Activated naive CD8-positive, alpha-beta T cell treated with anti-CD3 and anti-CD28 coated beads, Interleukin-2, amount 10 ng/mL, durations not matched to agents 7 days and 5 days (primary cell): ENCODE measurements around the gene NAAA. TPM values are rescaled to one million over a fixed set of nuclear protein-coding genes. Genes with fewer than 3 reads are reported as not detected.
"Not testable (repeated sequence)": the region's sequence is repeated elsewhere in the genome, so short reads cannot be mapped to it uniquely, and the experiment has no call there.

Experiments
- ATAC-seq: fragments of 150-1000 bp; cut with Tn5 transposase; one replicate; pipeline ENCODE4 v1.10.0; 2021; ENCODE audit warnings: low read depth, moderate library complexity
- POLR2A ChIA-PET: fragments of 350-600 bp; sonication (Branson Sonifier 250); formaldehyde crosslinking; loops from one replicate; lab custom pipeline; 2021; ENCODE audit warnings: antibody characterized with exemption; lab: Charles Lee
- DNase-seq: peaks from one replicate; pipeline ENCODE4 v3.0.0; 2021
- H3K27ac Mint-ChIP-seq: one replicate; pipeline ENCODE4 v1.8.0; 2022; ENCODE audit warnings: mild to moderate bottlenecking, mixed read lengths
- H3K27me3 Mint-ChIP-seq: one replicate; pipeline ENCODE4 v1.8.0; 2022; ENCODE audit warnings: mild to moderate bottlenecking, moderate library complexity, mixed read lengths
- H3K36me3 Mint-ChIP-seq: one replicate; pipeline ENCODE4 v1.8.0; 2021; ENCODE audit warnings: mild to moderate bottlenecking, mixed read lengths
- H3K4me1 Mint-ChIP-seq: one replicate; pipeline ENCODE4 v1.8.0; 2021; ENCODE audit warnings: mixed read lengths
- H3K4me3 Mint-ChIP-seq: one replicate; pipeline ENCODE4 v1.8.0; 2022; ENCODE audit warnings: mild to moderate bottlenecking, moderate library complexity, mixed read lengths
- H3K9me3 Mint-ChIP-seq: one replicate; pipeline ENCODE4 v1.8.0; 2021; ENCODE audit warnings: mixed read lengths
- total RNA-seq, 2 experiments: library from RNA; stranded (reverse); gene quantifications; one replicate each; pipeline ENCODE4 v1.2.3, GENCODE V29; 2021

NAAA gene
- total RNA-seq, 2 experiments from 2014 or later = 48.3 to 50.5 TPM

- no peaks in the 10 kb centered on the region for H3K9me3 Mint-ChIP-seq
- no peak overlapping the region for H3K4me3 Mint-ChIP-seq
- no peaks in the 10 kb centered on the region for H3K27me3 Mint-ChIP-seq
- no peak for ATAC-seq
- peaks cover 4% of the 10 kb centered on the region for H3K4me1 Mint-ChIP-seq
- DNase-seq = no peak
- POLR2A ChIA-PET = interaction anchor here (1.2 kb wide), 1 partner anchor 9 kb away, joined by 4 read pairs; no protein-coding TSS in a partner anchor
- peaks cover 25% of the 10 kb centered on the region for H3K36me3 Mint-ChIP-seq
- H3K27ac Mint-ChIP-seq = no peak overlapping the region
These were observed 8.1 kb upstream of the NAAA start for GRCh38 chr4:75948822-75949444.

- Mint-ChIP-seq H3K36me3 (peaks cover 6% of the 10 kb centered on the region), H3K9me3 (no peaks in the 10 kb centered on the region), H3K4me3 (peak overlapping the region; percentile 97), H3K4me1 (peaks cover 12% of the 10 kb centered on the region), H3K27ac (peak overlapping the region; percentile 97), H3K27me3 (no peaks in the 10 kb centered on the region)
- DNase-seq = peak; percentile 80
- POLR2A ChIA-PET = interaction anchor here (0.6 to 2.3 kb wide), 14 partner anchors 8 to 426 kb away, joined by 3 to 17 read pairs (median 6); partner anchors contain the start of genes G3BP2, NUP54, RCHY1 and SDAD1
- ATAC-seq = peak; percentile 74
These were observed 722 bp downstream of the NAAA start for GRCh38 chr4:75939890-75940691.

GRCh38 chr4:75935628-75936027 is 5.2 kb downstream of the NAAA start:
- Mint-ChIP-seq H3K4me3 (no peak overlapping the region), H3K9me3 (no peaks in the 10 kb centered on the region), H3K27ac (no peak overlapping the region), H3K27me3 (no peaks in the 10 kb centered on the region), H3K36me3 (peaks cover 8% of the 10 kb centered on the region), H3K4me1 (peaks cover 12% of the 10 kb centered on the region)
- POLR2A ChIA-PET = no interaction called here
- no peak for ATAC-seq
- no peak for DNase-seq

- Mint-ChIP-seq H3K27me3 (no peaks in the 10 kb centered on the region), H3K4me3 (no peak overlapping the region), H3K36me3 (peaks cover 9% of the 10 kb centered on the region), H3K27ac (no peak overlapping the region), H3K9me3 (no peaks in the 10 kb centered on the region), H3K4me1 (peaks cover 2% of the 10 kb centered on the region)
- POLR2A ChIA-PET = interaction anchor here (1.0 kb wide), 1 partner anchor 11 kb away, joined by 3 read pairs; the partner anchor contains the start of gene NAAA
- no peak for DNase-seq
- ATAC-seq = no peak
These were observed 10.7 kb downstream of the NAAA start for GRCh38 chr4:75930152-75930551.

GRCh38 chr4:75924916-75925315 is 15.9 kb downstream of the NAAA start:
- H3K9me3 Mint-ChIP-seq, ATAC-seq, POLR2A ChIA-PET, H3K4me1 Mint-ChIP-seq, H3K4me3 Mint-ChIP-seq, DNase-seq, H3K27me3 Mint-ChIP-seq, H3K27ac Mint-ChIP-seq: not testable (repeated sequence)
- peaks cover 20% of the 10 kb centered on the region for H3K36me3 Mint-ChIP-seq

- POLR2A ChIA-PET = no interaction called here
- H3K36me3 Mint-ChIP-seq = peaks cover 20% of the 10 kb centered on the region
- no peak for ATAC-seq
These were observed 16.4 kb downstream of the NAAA start for GRCh38 chr4:75924309-75924827.

GRCh38 chr4:75922588-75922987 is 18.2 kb downstream of the NAAA start:
- Mint-ChIP-seq H3K27me3 (no peaks in the 10 kb centered on the region), H3K27ac (no peak overlapping the region), H3K4me3 (no peak overlapping the region), H3K9me3 (no peaks in the 10 kb centered on the region), H3K36me3 (peaks cover 15% of the 10 kb centered on the region), H3K4me1 (no peaks in the 10 kb centered on the region)
- POLR2A ChIA-PET = no interaction called here
- ATAC-seq (no peak), DNase-seq (no peak)

More at GRCh38 chr4:75924309-75924827, 16.4 kb downstream of the NAAA start:
- Mint-ChIP-seq H3K27ac (no peak overlapping the region), H3K27me3 (no peaks in the 10 kb centered on the region), H3K4me3 (no peak overlapping the region), H3K4me1 (peaks cover 2% of the 10 kb centered on the region), H3K9me3 (no peaks in the 10 kb centered on the region)
- no peak for DNase-seq

GRCh38 chr4:75921910-75922309 is 18.9 kb downstream of the NAAA start:
- H3K4me1 Mint-ChIP-seq = no peaks in the 10 kb centered on the region
- no peak for ATAC-seq
- H3K36me3 Mint-ChIP-seq = peaks cover 15% of the 10 kb centered on the region
- DNase-seq = no peak
- POLR2A ChIA-PET = no interaction called here
- no peaks in the 10 kb centered on the region for H3K9me3 Mint-ChIP-seq
- no peaks in the 10 kb centered on the region for H3K27me3 Mint-ChIP-seq
- H3K27ac Mint-ChIP-seq = no peak overlapping the region
- H3K4me3 Mint-ChIP-seq = no peak overlapping the region

GRCh38 chr4:75920327-75920726 is 20.5 kb downstream of the NAAA start:
- no peak overlapping the region for H3K27ac Mint-ChIP-seq
- H3K9me3 Mint-ChIP-seq = no peaks in the 10 kb centered on the region
- H3K4me3 Mint-ChIP-seq = no peak overlapping the region
- H3K27me3 Mint-ChIP-seq = no peaks in the 10 kb centered on the region
- H3K4me1 Mint-ChIP-seq = no peaks in the 10 kb centered on the region
- no peak for DNase-seq
- no peak for ATAC-seq
- POLR2A ChIA-PET = no interaction called here
- peaks cover 14% of the 10 kb centered on the region for H3K36me3 Mint-ChIP-seq

GRCh38 chr4:75919920-75920319 is 20.9 kb downstream of the NAAA start:
- H3K27me3 Mint-ChIP-seq = no peaks in the 10 kb centered on the region
- ATAC-seq (no peak), DNase-seq (no peak)
- H3K36me3 Mint-ChIP-seq = peaks cover 13% of the 10 kb centered on the region
- H3K4me3 Mint-ChIP-seq = no peak overlapping the region
- no peaks in the 10 kb centered on the region for H3K4me1 Mint-ChIP-seq
- H3K27ac Mint-ChIP-seq = no peak overlapping the region
- POLR2A ChIA-PET = no interaction called here
- no peaks in the 10 kb centered on the region for H3K9me3 Mint-ChIP-seq

GRCh38 chr4:75916091-75916661 is 24.6 kb downstream of the NAAA start:
- Mint-ChIP-seq H3K27ac (peak overlapping the region; percentile 61), H3K27me3 (no peaks in the 10 kb centered on the region), H3K9me3 (no peaks in the 10 kb centered on the region), H3K4me1 (no peaks in the 10 kb centered on the region), H3K4me3 (no peak overlapping the region), H3K36me3 (peaks cover 14% of the 10 kb centered on the region)
- peak; percentile 72 for ATAC-seq
- DNase-seq = no peak
- POLR2A ChIA-PET = interaction anchor here (1.3 kb wide), 1 partner anchor 24 kb away, joined by 12 read pairs; the partner anchor contains the start of gene NAAA

GRCh38 chr4:75912968-75913367 is 27.8 kb downstream of the NAAA start:
- no peak overlapping the region for H3K27ac Mint-ChIP-seq
- H3K27me3 Mint-ChIP-seq = no peaks in the 10 kb centered on the region
- H3K4me3 Mint-ChIP-seq = no peak overlapping the region
- DNase-seq (no peak), ATAC-seq (no peak)
- H3K4me1 Mint-ChIP-seq = no peaks in the 10 kb centered on the region
- POLR2A ChIA-PET = interaction anchor here (0.7 kb wide), 1 partner anchor 34 kb away, joined by 5 read pairs; no protein-coding TSS in a partner anchor
- peaks cover 3% of the 10 kb centered on the region for H3K9me3 Mint-ChIP-seq
- peaks cover 12% of the 10 kb centered on the region for H3K36me3 Mint-ChIP-seq

- H3K27ac Mint-ChIP-seq, H3K27me3 Mint-ChIP-seq, DNase-seq, H3K4me3 Mint-ChIP-seq, H3K9me3 Mint-ChIP-seq, POLR2A ChIA-PET, H3K4me1 Mint-ChIP-seq, ATAC-seq: not testable (repeated sequence)
- peaks cover 12% of the 10 kb centered on the region for H3K36me3 Mint-ChIP-seq
These were observed 30.0 kb downstream of the NAAA start for GRCh38 chr4:75910831-75911230.
